Hepatocyte (in vitro differentiated cells): ENCODE results near the gene GBE1.

Experiments used
- EZH2 ChIP-seq: fragments of 200-600 bp; sonication (generic); IDR thresholded peaks from 2 replicates; pipeline ENCODE4 v1.6.1; 2016; ENCODE audit warnings: antibody characterized with exemption, mild to moderate bottlenecking, borderline replicate concordance
- EZH2phosphoT487 ChIP-seq: fragments of 200-600 bp; sonication (generic); IDR thresholded peaks from one replicate; pipeline ENCODE4 v1.6.1; 2018; ENCODE audit warnings: antibody characterized with exemption, mild to moderate bottlenecking, low read depth, moderate library complexity; ENCODE audit not compliant: unreplicated experiment, severe bottlenecking
- TF ChIP-seq, protein P1 (sequence below): fragments of 200-600 bp; sonication (generic); IDR thresholded peaks from 2 replicates; pipeline ENCODE4 v1.5.1; 2016; ENCODE audit warnings: antibody characterized with exemption, mild to moderate bottlenecking; ENCODE audit not compliant: poor library complexity

DNA sequence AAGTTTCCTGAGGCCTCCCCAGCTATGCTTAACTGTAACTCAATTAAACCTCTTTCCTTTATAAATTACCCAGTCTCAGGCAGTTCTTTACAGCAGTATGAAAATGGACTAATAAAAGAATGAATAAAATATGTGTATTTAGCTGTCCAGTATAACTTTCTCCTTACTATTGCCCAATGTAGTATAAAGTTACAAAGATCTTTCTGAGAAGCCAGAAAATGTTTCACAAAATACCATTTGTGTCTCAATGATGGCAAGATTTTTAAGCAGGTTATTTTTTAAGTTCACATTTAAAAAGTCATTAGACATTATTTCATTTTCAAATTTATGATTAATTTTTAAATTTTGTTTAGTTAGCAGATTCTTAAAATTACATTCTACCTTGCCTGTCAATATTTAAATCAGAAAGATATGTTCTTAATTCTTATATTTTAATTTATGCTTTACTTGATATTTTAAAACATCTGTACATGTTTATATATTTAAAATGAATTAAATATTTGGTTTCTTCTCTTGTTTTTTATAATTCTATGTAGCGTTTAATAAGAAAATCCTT is 189.2 kb downstream of the GBE1 start:
- TF ChIP-seq, protein P1, sequence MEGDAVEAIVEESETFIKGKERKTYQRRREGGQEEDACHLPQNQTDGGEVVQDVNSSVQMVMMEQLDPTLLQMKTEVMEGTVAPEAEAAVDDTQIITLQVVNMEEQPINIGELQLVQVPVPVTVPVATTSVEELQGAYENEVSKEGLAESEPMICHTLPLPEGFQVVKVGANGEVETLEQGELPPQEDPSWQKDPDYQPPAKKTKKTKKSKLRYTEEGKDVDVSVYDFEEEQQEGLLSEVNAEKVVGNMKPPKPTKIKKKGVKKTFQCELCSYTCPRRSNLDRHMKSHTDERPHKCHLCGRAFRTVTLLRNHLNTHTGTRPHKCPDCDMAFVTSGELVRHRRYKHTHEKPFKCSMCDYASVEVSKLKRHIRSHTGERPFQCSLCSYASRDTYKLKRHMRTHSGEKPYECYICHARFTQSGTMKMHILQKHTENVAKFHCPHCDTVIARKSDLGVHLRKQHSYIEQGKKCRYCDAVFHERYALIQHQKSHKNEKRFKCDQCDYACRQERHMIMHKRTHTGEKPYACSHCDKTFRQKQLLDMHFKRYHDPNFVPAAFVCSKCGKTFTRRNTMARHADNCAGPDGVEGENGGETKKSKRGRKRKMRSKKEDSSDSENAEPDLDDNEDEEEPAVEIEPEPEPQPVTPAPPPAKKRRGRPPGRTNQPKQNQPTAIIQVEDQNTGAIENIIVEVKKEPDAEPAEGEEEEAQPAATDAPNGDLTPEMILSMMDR = no peak
- TF ChIP-seq EZH2 (no peak), EZH2phosphoT487 (no peak)
